Activated CD8-positive, alpha-beta memory T cell treated with anti-CD3 and anti-CD28 coated beads for 24 hours (primary cell): Measurements from ENCODE around the gene LRSAM1.

ENCODE experiments used
- DNase-seq: peaks from one replicate; pipeline ENCODE4 v3.0.0-alpha.2; 2020

LRSAM1 gene

DNA sequence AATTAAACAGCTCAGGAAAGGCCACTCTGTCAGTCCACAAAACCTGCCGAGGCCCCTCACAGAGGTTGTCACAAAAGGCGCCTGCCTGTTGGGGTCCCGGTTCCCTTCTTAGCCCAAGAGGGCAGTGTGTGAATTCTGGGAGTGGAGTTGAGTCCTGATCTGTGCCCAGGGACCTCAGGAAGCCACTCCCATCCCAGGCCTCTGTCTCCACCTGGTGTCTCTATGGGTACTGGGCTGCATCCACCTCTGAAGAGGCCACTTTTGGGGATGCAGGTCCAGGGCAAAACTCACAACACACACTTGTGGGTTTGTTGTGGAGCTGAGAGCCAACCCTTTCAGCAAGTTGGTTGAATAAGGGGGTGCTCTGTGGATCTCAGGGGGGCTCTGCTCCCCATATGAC, 86.5 kb downstream of the LRSAM1 start:
- DNase-seq, result no peak

DNA sequence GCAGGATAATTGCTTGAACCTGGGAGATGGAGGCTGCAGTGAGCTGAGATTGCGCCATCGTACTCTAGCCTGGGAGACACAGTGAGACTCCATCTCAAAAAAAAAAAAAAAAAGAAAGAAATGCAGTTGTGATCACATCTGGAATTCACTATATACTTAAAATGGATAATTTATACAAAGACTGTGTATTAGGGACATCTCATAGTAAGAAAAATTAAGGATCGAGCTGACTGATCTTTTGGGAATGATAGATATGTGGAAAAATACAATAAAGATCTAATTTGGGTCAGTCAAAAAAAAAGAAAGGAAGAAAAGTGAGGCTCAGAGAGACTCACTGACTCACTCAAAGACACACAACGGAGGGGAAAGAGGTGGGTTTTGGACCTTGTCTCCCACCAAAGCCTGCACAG, 87.5 kb downstream of the LRSAM1 start:
- no peak for DNase-seq

DNA sequence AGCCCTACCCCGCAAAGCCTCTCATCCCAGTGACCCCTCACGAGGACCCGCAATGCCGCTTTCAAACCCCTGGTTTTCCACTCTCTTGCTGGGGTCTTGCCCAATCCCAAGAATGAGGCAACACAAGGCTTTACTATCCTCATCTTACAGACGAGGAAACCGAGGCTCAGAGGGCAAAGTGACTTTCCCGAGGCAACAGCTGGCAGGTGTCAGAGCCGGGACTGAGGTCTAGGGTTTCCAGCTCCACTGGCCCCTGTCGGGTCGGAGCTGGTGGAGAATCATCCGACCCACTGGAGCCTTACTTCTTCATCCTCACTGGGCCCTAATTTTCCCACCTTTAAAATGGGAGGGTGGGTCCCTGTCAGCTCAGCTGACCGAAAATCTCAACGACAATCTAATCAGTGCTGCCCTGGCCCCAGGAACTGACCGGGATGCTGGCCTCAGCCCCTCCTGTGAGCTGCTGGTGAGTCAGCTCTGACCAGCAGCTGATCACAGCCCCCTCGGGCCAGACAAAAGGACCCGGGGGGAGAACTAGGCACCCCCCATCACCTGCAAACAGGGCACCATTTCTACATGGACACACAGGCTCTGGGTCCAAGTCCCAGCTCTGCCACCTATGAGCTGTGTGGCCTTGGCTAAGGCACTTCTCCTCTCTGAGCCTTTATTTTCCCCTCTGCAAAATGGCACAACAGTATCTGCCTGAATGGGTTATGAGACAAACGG, 88.1 kb downstream of the LRSAM1 start:
- no peak for DNase-seq

DNA sequence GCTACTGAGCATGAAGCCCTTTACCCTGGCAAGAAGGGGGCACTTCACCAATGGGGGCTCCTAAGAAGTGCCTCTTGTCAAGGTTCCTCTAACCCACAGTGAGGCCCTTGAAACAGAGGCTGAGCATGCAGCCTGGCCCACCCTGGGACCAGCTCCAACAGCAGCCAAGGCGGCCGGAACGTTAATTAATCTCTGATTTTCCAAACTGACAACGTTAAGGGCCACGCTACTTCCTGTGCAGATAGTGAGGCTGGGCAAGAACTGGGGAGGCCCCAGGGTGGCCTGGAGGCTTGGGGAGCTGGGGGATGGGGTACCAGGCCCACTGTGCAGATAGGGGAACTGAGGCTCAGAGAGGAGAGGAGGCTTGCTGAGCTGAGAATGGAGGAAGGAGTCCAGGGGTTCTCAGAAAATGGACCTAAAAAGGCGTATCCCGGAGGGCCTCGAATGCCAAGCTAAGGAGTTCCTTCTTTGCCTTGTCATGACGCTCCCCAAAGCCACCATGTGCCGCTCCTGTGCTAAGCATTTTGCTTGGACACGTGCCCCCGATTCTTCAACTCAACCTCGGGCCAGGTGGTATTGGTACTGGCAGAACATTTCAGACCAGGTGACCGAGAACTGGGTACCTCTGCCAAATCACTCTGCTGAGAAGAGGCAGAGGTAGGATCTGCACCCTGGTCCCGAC, 88.8 kb downstream of the LRSAM1 start:
- no peak for DNase-seq

DNA sequence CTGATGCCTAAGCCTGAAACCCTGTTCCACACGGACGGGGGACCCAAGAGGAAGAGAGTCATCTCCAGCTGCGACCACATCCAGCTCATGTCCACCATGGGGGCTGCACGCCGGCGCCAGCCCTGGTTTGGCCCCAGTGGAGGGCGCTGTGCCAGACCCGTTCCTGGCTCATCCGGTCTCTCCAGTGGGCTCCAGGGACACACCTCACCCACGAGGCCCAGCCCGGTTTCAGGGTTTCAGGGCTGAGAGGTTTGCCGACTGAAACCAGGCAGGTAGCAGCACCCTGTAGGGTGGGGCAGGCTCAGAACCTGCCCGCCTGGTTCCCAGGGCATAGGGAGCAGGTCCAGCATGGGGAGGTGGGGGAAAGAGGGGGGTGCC, 89.3 kb downstream of the LRSAM1 start:
- DNase-seq, result no peak

DNA sequence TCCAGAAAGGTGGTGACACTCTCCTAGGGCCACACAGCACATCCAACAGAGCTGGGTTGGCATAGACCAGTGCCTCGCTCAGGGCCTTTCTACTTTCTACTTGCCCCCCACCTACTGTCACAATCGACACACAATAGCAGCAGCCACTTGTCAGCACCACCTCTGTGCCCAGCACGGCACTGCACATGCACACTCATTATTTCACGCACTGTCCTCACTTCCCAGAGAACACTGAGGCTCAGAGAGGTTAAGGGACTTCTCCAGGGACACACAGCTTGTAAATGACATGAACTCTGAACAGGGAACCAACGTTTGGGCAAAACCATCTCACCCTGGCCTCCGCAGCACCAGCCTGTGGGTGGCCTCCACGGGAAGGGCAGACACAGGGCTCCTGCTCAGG, 89.9 kb downstream of the LRSAM1 start:
- no peak for DNase-seq

DNA sequence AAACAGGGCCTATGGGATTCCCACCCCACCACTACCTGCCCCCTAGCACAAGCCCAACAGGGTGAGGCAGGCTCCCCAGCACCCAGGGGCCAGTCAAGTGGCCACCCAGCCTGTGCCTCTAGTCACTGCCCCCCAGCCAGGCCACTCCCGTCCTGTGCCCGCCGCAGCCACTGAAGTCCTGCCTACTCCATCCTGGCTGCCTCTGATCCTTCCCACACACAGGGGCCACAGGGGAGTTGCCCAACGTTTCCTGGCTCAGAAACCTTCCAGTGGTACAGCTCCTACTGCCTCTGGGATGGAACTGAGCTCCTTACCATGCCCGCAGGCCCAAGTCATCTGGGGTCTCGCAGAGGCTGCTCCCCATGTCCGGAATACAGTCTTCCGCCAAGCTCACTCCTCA, 90.6 kb downstream of the LRSAM1 start:
- DNase-seq, result no peak

DNA sequence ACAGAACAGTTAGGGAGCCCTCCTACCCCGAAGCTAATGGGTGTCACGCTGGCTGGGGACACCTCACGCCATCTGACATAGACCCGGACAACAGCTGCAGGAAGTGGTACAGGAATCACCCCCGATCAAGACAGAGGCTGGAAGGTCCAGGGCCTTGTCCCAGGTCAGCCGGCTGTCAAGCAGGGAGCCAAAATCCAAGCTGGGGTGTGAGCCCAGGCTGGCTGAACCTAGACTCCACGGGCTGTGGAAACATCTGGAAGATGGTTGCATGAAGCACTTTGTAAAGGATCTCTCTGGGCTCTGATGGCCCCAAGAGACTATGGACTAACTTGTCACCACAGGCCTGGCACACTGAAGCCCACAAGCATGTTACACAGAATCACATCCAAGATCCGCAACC, 91.9 kb downstream of the LRSAM1 start:
- DNase-seq, result no peak

DNA sequence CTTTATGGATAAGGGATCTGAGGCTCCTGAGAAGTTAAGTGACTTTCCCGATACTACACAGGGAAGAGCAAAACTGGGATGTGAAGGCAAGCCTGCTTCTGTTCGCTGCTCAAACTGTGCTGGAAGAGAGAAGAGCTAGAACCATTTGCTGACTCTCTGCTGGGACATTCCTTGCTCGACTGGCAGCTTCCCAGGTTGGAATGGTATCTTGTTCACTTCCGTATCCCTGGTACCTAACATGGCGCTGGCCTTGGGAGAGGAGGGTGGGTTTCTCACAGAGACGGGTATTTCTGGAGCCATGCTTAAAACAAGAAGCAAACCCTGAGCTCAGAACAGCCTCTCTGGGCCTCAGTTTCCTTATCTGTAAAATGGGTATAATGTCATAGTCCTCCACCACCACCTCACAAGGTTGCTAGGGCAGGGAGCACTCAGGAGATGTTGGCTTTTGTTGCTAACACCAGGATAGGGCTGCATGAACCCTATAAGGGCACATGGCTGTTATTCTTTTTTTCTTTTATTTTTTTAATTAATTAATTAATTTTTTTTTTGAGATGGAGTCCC, 92.7 kb downstream of the LRSAM1 start:
- no peak for DNase-seq

DNA sequence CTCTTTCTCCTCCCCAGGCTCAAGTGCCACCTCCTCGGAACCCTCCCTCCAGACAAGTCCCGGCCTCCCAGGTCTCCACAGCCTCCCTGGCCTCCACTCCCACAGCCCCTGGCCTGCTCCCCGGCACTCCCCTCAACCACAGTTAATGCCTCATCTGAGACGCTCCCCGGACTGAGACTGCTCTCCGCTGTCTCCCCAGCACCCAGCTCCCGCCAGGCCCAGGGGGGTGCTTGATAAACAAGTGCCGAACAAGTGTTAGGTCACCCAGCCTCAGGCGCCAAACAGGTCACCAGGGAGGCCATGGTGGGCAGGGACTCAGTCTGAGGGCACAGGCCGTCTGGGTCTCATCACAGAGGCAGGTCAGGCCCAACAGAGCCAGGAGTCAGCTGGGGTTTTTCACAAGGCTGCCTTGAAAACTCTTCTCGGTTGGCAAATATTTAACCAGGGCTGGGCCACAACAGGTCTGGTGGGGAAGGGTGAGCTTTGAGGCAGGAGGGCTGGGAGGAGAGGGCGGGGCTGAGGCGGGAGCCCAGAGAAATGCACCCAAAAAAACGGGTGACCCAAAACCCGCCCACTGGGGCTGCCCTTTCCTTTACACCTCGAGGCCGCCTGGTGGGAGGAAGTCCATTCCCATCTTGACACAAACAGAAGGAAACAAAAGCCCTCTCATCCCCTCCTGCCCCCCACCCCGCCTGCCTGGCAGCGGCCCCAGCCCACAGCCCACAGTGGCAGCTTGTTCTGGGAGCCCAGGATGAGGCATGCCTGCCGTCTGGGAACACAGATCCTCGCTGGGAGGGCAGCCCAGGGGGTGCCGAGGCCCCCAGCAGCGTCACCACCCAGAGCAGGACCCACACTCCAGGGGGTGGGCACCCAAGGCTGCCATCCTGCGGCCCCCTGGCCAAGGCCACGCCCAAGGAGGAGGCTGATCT, 94.2 kb downstream of the LRSAM1 start:
- no peak for DNase-seq

DNA sequence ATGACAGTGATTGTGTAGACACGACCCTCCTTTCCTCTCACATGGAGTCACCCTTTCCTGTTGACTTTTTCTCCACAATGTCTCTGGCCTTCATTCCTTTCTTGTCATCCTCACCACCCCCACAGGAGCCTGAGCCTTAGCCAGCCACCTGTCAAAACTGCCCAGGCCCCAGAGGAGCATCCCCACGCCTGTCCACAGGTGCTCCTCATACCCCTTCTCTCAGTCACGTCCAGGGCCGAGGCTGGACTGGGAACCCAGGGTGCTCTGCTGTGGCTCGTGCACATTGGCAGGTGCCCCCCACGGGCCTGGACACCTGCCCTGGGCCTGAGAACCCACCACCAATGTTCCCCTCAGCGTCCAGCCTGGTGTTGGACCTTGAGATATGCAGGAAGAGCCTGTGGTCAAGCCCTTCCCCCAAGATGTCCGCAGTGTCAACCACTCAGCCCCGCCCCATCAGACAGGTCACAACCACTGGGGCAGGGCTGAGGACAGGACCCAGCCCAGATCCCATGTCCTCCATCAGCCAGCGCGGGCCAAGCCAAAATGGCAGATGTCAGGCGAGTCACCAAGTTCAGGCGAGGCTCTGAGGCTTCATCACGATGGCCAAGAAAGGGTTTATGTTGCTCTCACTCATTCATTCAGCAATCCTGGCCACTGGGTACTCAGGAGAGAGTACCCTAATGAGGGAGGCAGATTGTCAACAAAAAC, 95.0 kb downstream of the LRSAM1 start:
- DNase-seq, result no peak

DNA sequence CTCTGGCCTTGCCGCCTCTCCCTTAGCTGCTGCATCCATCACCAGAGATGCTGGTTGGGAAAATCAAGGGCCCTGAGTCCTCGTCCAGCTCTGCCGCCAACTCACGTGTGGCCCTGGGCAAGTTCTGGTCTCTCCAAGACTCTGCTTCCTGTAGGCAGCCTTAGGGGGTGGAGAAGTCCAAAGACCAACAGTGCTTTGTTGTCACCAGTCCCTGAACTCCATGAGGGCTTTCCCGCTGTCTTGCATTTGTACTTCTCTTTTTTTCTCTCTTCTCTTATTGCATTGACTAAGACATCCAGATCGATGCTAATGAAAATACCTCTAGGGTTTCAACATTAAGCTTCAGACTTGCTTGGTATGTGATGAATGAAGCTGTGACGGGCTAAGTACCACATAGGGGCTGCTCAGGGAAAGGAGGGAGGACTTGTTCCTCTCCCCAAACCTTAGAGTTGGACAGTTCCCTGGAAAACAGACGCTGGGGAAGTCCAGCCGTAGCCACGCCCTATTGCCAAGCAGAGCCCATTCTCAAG, 97.1 kb downstream of the LRSAM1 start:
- DNase-seq, result no peak

DNA sequence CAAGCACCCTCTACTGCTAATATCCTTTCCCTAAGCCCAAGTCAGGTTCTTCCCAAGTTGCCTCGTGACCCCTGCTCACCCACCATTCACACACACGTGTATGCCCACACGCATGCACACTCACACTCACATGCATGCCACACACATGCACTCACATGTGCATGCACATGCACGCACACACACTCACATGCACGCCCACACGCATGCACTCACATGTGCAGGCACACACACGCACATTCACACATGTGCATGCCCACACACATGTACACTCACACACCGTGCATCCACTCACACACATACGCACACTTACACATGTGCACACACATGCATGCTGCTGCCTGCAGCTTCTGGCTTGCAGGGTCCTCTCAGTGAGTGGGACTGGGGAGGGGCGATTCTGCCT, 97.9 kb downstream of the LRSAM1 start:
- no peak for DNase-seq

DNA sequence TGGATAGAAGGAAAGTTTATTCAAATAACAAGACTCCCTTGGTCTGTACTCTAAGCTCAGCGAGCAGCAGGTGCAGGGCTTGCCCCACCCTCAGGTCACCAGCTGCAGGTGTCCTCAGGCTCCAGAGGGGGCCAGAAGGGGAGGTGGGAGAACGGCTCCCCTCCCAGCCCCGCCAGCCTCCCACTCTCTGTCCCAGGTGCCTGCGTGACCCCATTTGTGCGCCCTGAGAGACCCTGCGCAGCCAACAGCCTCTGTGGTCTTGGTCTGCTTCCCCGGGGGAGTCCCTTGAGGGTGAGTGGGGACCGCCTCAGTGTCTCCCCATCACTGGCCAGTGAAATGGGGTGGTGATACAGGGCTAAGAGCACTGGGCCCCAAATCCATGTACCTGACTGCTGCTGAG, 98.4 kb downstream of the LRSAM1 start:
- DNase-seq, result no peak

DNA sequence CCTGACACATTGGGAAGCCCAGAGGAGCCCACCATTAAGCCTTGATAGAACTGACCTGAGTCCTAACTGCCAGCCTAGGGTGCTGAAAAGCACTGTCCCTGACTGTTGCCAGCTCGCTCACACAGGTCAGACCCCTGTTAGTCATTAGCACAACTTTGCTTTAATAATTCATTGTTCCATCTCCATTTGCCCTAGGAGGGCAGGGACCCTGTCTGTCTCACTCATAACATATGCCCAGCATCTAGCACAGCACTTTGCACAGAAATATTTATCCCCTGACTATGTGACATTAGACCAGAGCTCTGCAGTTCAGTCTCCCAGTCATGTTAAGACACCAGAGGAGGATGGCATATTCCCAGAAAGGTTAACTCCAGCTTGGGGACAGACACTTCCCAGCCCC, 99.0 kb downstream of the LRSAM1 start:
- DNase-seq, result no peak

DNA sequence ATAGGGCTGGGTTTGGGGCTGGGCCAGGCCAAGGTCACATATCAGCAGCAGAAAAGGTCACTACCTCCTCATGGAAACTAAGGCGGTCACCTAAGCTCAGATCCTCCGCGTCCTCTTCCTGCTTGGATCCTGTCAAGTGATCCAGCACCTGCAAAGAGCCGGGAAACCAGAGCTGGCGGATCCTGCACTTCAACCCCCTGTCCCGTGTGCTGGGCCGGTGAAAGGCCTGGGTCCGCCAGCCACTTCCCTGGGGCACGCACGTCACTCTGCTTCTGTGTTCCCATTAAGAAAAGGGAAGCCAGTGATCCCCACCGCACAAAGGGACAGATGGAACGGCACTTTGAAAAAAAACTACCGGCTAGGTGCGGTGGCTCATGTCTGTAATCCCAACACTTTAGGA, 99.4 kb downstream of the LRSAM1 start:
- DNase-seq, result no peak
